Keratinocyte (primary cell): ENCODE data around the gene PTPRN2. TPM values are rescaled to one million over a fixed set of nuclear protein-coding genes. Genes with fewer than 3 reads are reported as not detected.
"Not testable (repeated sequence)": the region's sequence is repeated elsewhere in the genome, so short reads cannot be mapped to it uniquely, and the experiment has no call there.

Experiments used
- DNase-seq: peaks from one replicate; pipeline ENCODE4 v3.0.0-alpha.2; 2011; ENCODE audit warnings: low read depth, missing footprints, low spot score
- FAIRE-seq: peaks from 2 replicates; lab custom pipeline; 2011; peaks lifted over from hg19 to GRCh38; lab: Jason Lieb, UNC
- H2AFZ ChIP-seq: 2 replicates; pipeline ENCODE4 v1.6.0; 2012; ENCODE audit warnings: low read length, control low read depth, inconsistent platforms; ENCODE audit not compliant: control insufficient read depth
- H3K27ac ChIP-seq: 2 replicates; pipeline ENCODE4 v1.5.1; 2011; ENCODE audit warnings: low read length; ENCODE audit not compliant: control insufficient read depth, insufficient read depth
- H3K27me3 ChIP-seq: 3 replicates; pipeline ENCODE4 v1.6.0; 2011; ENCODE audit warnings: low read length; ENCODE audit not compliant: control insufficient read depth, insufficient read depth; ENCODE audit errors: extremely low read depth
- H3K36me3 ChIP-seq, 2 experiments: 2 replicates in 1 of 2; 3 replicates in 1 of 2; pipeline ENCODE4 v1.5.1; 2011; ENCODE audit warnings: low read length in 2 of 2, mild to moderate bottlenecking in 1 of 2; ENCODE audit not compliant: control insufficient read depth in 2 of 2, insufficient read depth in 2 of 2; ENCODE audit errors: extremely low read depth in 1 of 2
- H3K4me1 ChIP-seq: 3 replicates; pipeline ENCODE4 v1.5.1; 2011; ENCODE audit warnings: low read length; ENCODE audit not compliant: control insufficient read depth, insufficient read depth; ENCODE audit errors: extremely low read depth
- H3K4me2 ChIP-seq: 3 replicates; pipeline ENCODE4 v1.6.0; 2011; ENCODE audit warnings: low read depth, low read length; ENCODE audit not compliant: control insufficient read depth, insufficient read depth; ENCODE audit errors: extremely low read depth
- H3K4me3 ChIP-seq, 3 experiments: fragments of 200-600 bp in 1 of 3; sonication (generic) in 1 of 3; 2 replicates in 2 of 3; 3 replicates in 1 of 3; pipeline ENCODE4 v1.5.1; 2011 to 2016; ENCODE audit warnings: low read length in 3 of 3, mild to moderate bottlenecking in 3 of 3, control low read depth in 2 of 3, inconsistent platforms in 1 of 3, low read depth in 1 of 3, mixed read lengths in 1 of 3, mixed run types in 1 of 3, moderate library complexity in 1 of 3; ENCODE audit not compliant: control insufficient read depth in 2 of 3, insufficient read depth in 2 of 3; ENCODE audit errors: extremely low read depth in 1 of 3
- H3K79me2 ChIP-seq: 2 replicates; pipeline ENCODE4 v1.6.0; 2012; ENCODE audit warnings: low read length; ENCODE audit not compliant: control insufficient read depth, insufficient read depth
- H3K9ac ChIP-seq: 3 replicates; pipeline ENCODE4 v1.6.0; 2011; ENCODE audit warnings: low read length; ENCODE audit not compliant: control insufficient read depth, insufficient read depth; ENCODE audit errors: extremely low read depth
- H3K9me1 ChIP-seq: 3 replicates; pipeline ENCODE4 v1.6.0; 2011; ENCODE audit warnings: low read length; ENCODE audit not compliant: control insufficient read depth, insufficient read depth; ENCODE audit errors: extremely low read depth
- H3K9me3 ChIP-seq: 2 replicates; pipeline ENCODE4 v1.5.1; 2012; ENCODE audit warnings: low read depth, low read length; ENCODE audit not compliant: control insufficient read depth
- H4K20me1 ChIP-seq: 3 replicates; pipeline ENCODE4 v1.6.0; 2011; ENCODE audit warnings: low read length; ENCODE audit not compliant: control insufficient read depth, insufficient read depth; ENCODE audit errors: extremely low read depth
- EZH2 ChIP-seq: IDR thresholded peaks from one replicate; pipeline ENCODE4 v1.6.1; 2012; ENCODE audit warnings: inconsistent platforms, mild to moderate bottlenecking, low read length, moderate library complexity
- dilution Hi-C: fragments of 300-500 bp; cut with MboI; formaldehyde crosslinking; loops from one replicate; pipeline ENCODE4 v1.7.0; 2020; ENCODE audit warnings: low sequenced_read_pairs; ENCODE audit not compliant: extremely low pct_ligation_motif_present
- polyA plus RNA-seq, 5 experiments: library from polyadenylated mRNA; depleted of rRNA in 3 of 5; stranded (reverse) in 3 of 5; stranded (forward) in 1 of 5; unstranded in 1 of 5; fragments of >200 nt; gene quantifications; 1 replicate in 1 of 5; 2 replicates in 3 of 5; 3 replicates in 1 of 5; pipeline versions ENCODE4 v1.2.1 to v1.2.3, GENCODE V29; 2011 to 2012; ENCODE audit warnings: missing spikeins in 2 of 5, low read depth in 1 of 5, low replicate concordance in 1 of 5
- TF ChIP-seq, protein P1 (sequence below), 3 experiments: IDR thresholded peaks in 1 of 3; conservative IDR thresholded peaks in 1 of 3; optimal IDR thresholded peaks in 1 of 3; 2 replicates in 2 of 3; 3 replicates in 1 of 3; pipeline versions ENCODE3 to v1.5.1; 2011; ENCODE audit warnings: low read length in 3 of 3, mild to moderate bottlenecking in 3 of 3, moderate library complexity in 2 of 3, control low read depth in 1 of 3, inconsistent platforms in 1 of 3; ENCODE audit not compliant: insufficient read depth in 2 of 3; ENCODE audit errors: extremely low read depth in 1 of 3

PTPRN2 gene
- polyA plus RNA-seq, 1 donor (not counting 4 experiments of a cell fraction or from before 2014, with no cell fraction given), result not detected

DNA sequence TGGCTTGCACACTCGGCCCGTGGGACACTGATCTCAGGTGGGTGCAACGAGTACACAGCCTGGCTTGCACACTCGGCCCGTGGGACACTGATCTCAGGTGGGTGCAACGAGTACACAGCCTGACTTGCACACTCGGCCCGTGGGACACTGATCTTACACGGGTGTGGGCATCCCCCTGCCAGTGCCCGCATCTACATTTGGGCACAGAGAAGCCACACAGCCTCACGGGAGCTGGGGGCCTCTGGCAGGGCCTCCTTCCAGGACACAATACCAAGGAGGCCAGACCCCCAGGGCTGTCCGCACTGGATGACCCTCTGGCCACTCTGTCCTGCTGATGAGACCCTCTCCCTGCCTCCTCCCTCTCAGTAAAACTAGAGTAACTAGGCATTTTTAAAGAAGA, 920.4 kb downstream of the PTPRN2 start:
- no peaks in the 10 kb centered on the region for H4K20me1 ChIP-seq
- H3K27me3 ChIP-seq, result no peaks in the 10 kb centered on the region
- no peak for TF ChIP-seq EZH2
- TF ChIP-seq, protein P1, sequence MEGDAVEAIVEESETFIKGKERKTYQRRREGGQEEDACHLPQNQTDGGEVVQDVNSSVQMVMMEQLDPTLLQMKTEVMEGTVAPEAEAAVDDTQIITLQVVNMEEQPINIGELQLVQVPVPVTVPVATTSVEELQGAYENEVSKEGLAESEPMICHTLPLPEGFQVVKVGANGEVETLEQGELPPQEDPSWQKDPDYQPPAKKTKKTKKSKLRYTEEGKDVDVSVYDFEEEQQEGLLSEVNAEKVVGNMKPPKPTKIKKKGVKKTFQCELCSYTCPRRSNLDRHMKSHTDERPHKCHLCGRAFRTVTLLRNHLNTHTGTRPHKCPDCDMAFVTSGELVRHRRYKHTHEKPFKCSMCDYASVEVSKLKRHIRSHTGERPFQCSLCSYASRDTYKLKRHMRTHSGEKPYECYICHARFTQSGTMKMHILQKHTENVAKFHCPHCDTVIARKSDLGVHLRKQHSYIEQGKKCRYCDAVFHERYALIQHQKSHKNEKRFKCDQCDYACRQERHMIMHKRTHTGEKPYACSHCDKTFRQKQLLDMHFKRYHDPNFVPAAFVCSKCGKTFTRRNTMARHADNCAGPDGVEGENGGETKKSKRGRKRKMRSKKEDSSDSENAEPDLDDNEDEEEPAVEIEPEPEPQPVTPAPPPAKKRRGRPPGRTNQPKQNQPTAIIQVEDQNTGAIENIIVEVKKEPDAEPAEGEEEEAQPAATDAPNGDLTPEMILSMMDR (optimal IDR thresholded peaks at IDR 0.05 in 1 of 3, IDR thresholded peaks at IDR 0.05 in 1 of 3, conservative IDR thresholded peaks at IDR 0.05 in 1 of 3; ENCODE audit: extremely low read depth in 1 of 3, insufficient read depth in 2 of 3, low read length in 3 of 3), result no peak
- peaks cover 4% of the 10 kb centered on the region for H3K9me3 ChIP-seq
- H3K9ac ChIP-seq, result no peak overlapping the region
- no peak overlapping the region for H3K27ac ChIP-seq
- H2AFZ ChIP-seq, result no peak overlapping the region
- H3K4me2 ChIP-seq, result no peak overlapping the region
- DNase-seq (no peak), FAIRE-seq (no peak)
- no peaks in the 10 kb centered on the region for H3K9me1 ChIP-seq
- no peak overlapping the region for H3K4me3 ChIP-seq
- H3K36me3 ChIP-seq, result no peaks in the 10 kb centered on the region
- dilution Hi-C loops, result no loop called here
- no peaks in the 10 kb centered on the region for H3K79me2 ChIP-seq
- no peaks in the 10 kb centered on the region for H3K4me1 ChIP-seq

- Histone ChIP-seq H3K27ac (no peak overlapping the region), H3K27me3 (no peaks in the 10 kb centered on the region), H3K9ac (no peak overlapping the region), H3K9me1 (no peaks in the 10 kb centered on the region), H3K9me3 (peaks cover 4% of the 10 kb centered on the region), H3K36me3 (no peaks in the 10 kb centered on the region), H3K4me1 (no peaks in the 10 kb centered on the region), H3K4me3 (no peak overlapping the region), H3K79me2 (no peaks in the 10 kb centered on the region), H2AFZ (no peak overlapping the region), H3K4me2 (no peak overlapping the region), H4K20me1 (no peaks in the 10 kb centered on the region)
- TF ChIP-seq EZH2, result no peak
- TF ChIP-seq, protein P1 (optimal IDR thresholded peaks at IDR 0.05 in 1 of 3, IDR thresholded peaks at IDR 0.05 in 1 of 3, conservative IDR thresholded peaks at IDR 0.05 in 1 of 3; ENCODE audit: extremely low read depth in 1 of 3, insufficient read depth in 2 of 3, low read length in 3 of 3), result no peak
- dilution Hi-C loops, result no loop called here
- DNase-seq (no peak), FAIRE-seq (no peak)
These were observed 921.0 kb downstream of the PTPRN2 start for GRCh38 chr7:157666530-157667040.

DNA sequence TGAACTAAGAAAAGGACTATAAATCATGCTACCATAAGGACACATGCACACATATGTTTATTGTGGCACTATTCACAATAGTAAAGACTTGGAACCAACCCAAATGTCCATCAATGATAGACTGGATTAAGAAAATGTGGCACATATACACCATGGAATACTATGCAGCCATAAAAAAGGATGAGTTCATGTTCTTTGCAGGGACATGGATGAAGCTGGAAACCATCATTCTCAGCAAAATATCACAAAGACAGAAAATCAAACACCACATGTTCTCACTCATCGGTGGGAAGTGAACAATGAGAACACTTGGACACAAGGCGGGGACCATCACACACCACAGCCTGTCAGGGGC, 922.0 kb downstream of the PTPRN2 start:
- H3K4me2 ChIP-seq, H3K4me3 ChIP-seq, H3K4me1 ChIP-seq, H2AFZ ChIP-seq, H4K20me1 ChIP-seq, FAIRE-seq, H3K27me3 ChIP-seq, H3K9ac ChIP-seq, H3K9me3 ChIP-seq, H3K9me1 ChIP-seq, DNase-seq, H3K27ac ChIP-seq, dilution Hi-C loops, H3K36me3 ChIP-seq, H3K79me2 ChIP-seq: not testable (repeated sequence)
